Measurements from ENCODE around the gene KCNT1.

Gene KCNT1

DNA sequence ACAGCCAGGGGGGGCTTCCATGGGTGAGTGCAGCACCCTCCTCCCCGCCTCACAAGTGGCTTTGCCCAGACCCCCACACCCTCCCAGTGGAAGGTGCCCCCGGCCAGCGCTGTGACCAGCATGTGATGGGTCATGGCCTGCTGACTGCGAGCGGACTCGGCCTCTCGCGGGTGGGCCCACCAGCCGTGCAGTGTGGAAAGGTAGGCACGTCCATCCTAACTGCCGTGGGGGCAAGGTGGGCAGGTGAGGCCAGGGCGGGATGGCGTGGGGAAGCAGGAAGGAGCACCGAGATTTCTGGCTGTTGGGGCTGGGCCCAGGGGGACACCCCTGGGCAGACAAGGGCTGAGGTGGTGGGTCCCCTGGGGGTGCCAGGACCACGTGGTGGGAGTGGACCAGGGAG lies 14.8 kb upstream of the KCNT1 start:
- H3F3A ChIP-seq (ENCODE audit: insufficient read depth), result no peaks in the 10 kb centered on the region

DNA sequence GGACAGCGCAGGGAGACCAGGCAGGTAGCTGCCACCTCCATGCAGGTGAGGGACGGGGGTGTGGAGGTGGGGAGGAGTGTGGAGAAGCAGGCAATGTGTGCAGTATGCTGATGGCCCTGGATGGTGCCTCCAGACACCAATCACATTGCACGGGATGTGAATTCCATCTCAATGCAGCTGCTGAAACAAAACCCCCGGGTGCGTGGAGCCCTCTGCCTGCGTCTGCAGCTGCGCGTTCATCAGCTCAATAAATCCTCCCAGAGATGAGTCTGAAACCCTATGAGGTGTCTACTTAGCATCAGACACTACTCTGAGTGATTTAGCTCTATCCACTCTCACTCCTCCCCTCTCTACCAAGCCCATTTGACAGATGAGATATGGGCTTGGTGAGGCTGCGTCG lies 13.0 kb upstream of the KCNT1 start:
- H3F3A ChIP-seq (ENCODE audit: insufficient read depth), result no peaks in the 10 kb centered on the region
- no peak overlapping the region for H3K4me3 ChIP-seq (ENCODE audit: insufficient read depth, low read length, poor library complexity, severe bottlenecking)
- no peaks in the 10 kb centered on the region for H3K36me3 ChIP-seq (ENCODE audit: low read length)
- no peak overlapping the region for H3K27ac ChIP-seq (ENCODE audit: low read depth, low read length)
- no peaks in the 10 kb centered on the region; the same call in 1 of the 2 replicates for H4K20me1 ChIP-seq (ENCODE audit: low read depth, low read length)
- TF ChIP-seq CTCF (IDR thresholded peaks at IDR 0.05; ENCODE audit: insufficient read depth, low read length, poor library complexity, severe bottlenecking), result no peak
- no peak for TF ChIP-seq EZH2phosphoT487 (conservative IDR thresholded peaks at IDR 0.05; ENCODE audit: low read length)
- H3K27me3 ChIP-seq (ENCODE audit: low read length), result no peaks in the 10 kb centered on the region
- no peak overlapping the region for H3K9ac ChIP-seq (ENCODE audit: low read length)
- H3K4me2 ChIP-seq (ENCODE audit: low read depth, low read length, poor library complexity, severe bottlenecking), result no peak overlapping the region
- H3K9me2 ChIP-seq (replicated peaks; ENCODE audit: insufficient read depth, low read length), result no peaks in the 10 kb centered on the region
- no peak overlapping the region for H2AFZ ChIP-seq (ENCODE audit: low read depth, low read length, severe bottlenecking)
- no peaks in the 10 kb centered on the region for H3K9me3 ChIP-seq (ENCODE audit: insufficient read depth, low read length)
- H3K79me2 ChIP-seq (ENCODE audit: insufficient read depth, low read length), result no peaks in the 10 kb centered on the region

More for the DNA sequence above, 14.8 kb upstream of the KCNT1 start:
- no peak overlapping the region for H3K27ac ChIP-seq (ENCODE audit: low read depth, low read length)
- no peaks in the 10 kb centered on the region for H3K27me3 ChIP-seq (ENCODE audit: low read length)
- no peaks in the 10 kb centered on the region for H3K36me3 ChIP-seq (ENCODE audit: low read length)
- H3K79me2 ChIP-seq (ENCODE audit: insufficient read depth, low read length), result no peaks in the 10 kb centered on the region
- no peak overlapping the region for H2AFZ ChIP-seq (ENCODE audit: low read depth, low read length, severe bottlenecking)
- H3K9me2 ChIP-seq (replicated peaks; ENCODE audit: insufficient read depth, low read length), result no peaks in the 10 kb centered on the region
- no peak overlapping the region for H3K9ac ChIP-seq (ENCODE audit: low read length)
- no peak overlapping the region for H3K4me3 ChIP-seq (ENCODE audit: insufficient read depth, low read length, poor library complexity, severe bottlenecking)
- no peak overlapping the region for H3K4me2 ChIP-seq (ENCODE audit: low read depth, low read length, poor library complexity, severe bottlenecking)
- TF ChIP-seq CTCF (IDR thresholded peaks at IDR 0.05; ENCODE audit: insufficient read depth, low read length, poor library complexity, severe bottlenecking) (no peak), EZH2phosphoT487 (conservative IDR thresholded peaks at IDR 0.05; ENCODE audit: low read length) (no peak)
- H4K20me1 ChIP-seq (ENCODE audit: low read depth, low read length), result no peaks in the 10 kb centered on the region
- no peaks in the 10 kb centered on the region for H3K9me3 ChIP-seq (ENCODE audit: insufficient read depth, low read length)

DNA sequence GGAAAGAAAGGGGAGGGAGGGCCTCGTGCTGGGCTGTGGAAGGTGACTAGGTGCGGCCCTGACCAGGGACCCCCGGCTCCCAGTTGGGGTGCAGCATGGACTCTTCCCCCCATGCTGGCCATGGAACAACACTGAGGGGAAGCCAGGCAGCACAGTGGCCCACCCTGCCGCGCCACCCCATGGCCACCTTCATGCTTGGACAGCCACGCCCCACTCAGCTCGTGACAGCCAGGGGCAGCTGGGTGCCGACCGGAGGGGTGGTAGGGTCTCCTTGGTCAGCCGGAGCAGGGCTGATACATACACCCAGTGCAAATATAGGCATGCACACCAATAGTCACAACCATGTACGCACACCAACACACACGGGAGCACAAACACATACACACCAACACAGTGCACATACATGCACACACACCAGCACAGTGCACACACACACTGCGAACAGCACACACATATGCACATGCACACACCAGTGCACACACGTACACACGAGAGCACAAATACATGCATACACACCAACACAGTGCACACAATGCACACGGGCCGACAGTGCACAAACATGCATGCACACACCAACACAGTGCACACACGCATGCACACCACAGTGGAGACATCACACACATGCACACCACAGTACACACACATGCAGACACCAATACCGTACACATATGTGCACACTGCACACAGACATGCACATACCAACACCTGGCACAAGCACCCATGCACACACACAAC lies 11.0 kb upstream of the KCNT1 start:
- Histone ChIP-seq H3K4me2 (ENCODE audit: low read depth, low read length, poor library complexity, severe bottlenecking) (no peak overlapping the region), H3K27ac (ENCODE audit: low read depth, low read length) (no peak overlapping the region), H3K36me3 (ENCODE audit: low read length) (no peaks in the 10 kb centered on the region), H2AFZ (ENCODE audit: low read depth, low read length, severe bottlenecking) (no peak overlapping the region), H3K27me3 (ENCODE audit: low read length) (no peaks in the 10 kb centered on the region), H4K20me1 (ENCODE audit: low read depth, low read length) (no peaks in the 10 kb centered on the region; the same call in 1 of the 2 replicates), H3F3A (ENCODE audit: insufficient read depth) (no peaks in the 10 kb centered on the region), H3K4me3 (ENCODE audit: insufficient read depth, low read length, poor library complexity, severe bottlenecking) (no peak overlapping the region), H3K9ac (ENCODE audit: low read length) (no peak overlapping the region), H3K9me3 (ENCODE audit: insufficient read depth, low read length) (no peaks in the 10 kb centered on the region), H3K9me2 (replicated peaks; ENCODE audit: insufficient read depth, low read length) (no peaks in the 10 kb centered on the region), H3K79me2 (ENCODE audit: insufficient read depth, low read length) (no peaks in the 10 kb centered on the region)
- TF ChIP-seq CTCF (IDR thresholded peaks at IDR 0.05; ENCODE audit: insufficient read depth, low read length, poor library complexity, severe bottlenecking) (no peak), EZH2phosphoT487 (conservative IDR thresholded peaks at IDR 0.05; ENCODE audit: low read length) (no peak)
